ENCODE results near the gene PACSIN2. TPM values are rescaled to one million over a fixed set of nuclear protein-coding genes. Genes with fewer than 3 reads are reported as not detected.

Gene PACSIN2
- total RNA-seq, 1 experiment from 2014 or later = 8.3 TPM

GRCh38 chr22:42983470-42983869, 31.5 kb downstream of the PACSIN2 start:
- Histone ChIP-seq H3K79me2 (ENCODE audit: low read length) (no peaks in the 10 kb centered on the region), H2AFZ (ENCODE audit: low read length) (no peak overlapping the region), H3K4me1 (ENCODE audit: low read length) (no peaks in the 10 kb centered on the region), H3K9me2 (replicated peaks; ENCODE audit: insufficient read depth, low read length) (no peaks in the 10 kb centered on the region), H3K4me3 (ENCODE audit: low read length) (no peak overlapping the region), H3K27ac (ENCODE audit: low read length) (no peak overlapping the region), H3K36me3 (ENCODE audit: insufficient read depth, low read length) (no peaks in the 10 kb centered on the region), H3K9ac (ENCODE audit: low read length) (no peak overlapping the region), H4K20me1 (ENCODE audit: insufficient read depth, low read depth, low read length) (peaks cover 31% of the 10 kb centered on the region), H3K27me3 (ENCODE audit: low read length) (no peaks in the 10 kb centered on the region), H3K9me3 (ENCODE audit: low read length) (no peaks in the 10 kb centered on the region), H3K4me2 (ENCODE audit: low read depth, low read length, poor library complexity, severe bottlenecking) (no peak overlapping the region)
- no peak for DNase-seq

GRCh38 chr22:42979606-42980005, 35.3 kb downstream of the PACSIN2 start:
- no peaks in the 10 kb centered on the region for H3K9me2 ChIP-seq (replicated peaks; ENCODE audit: insufficient read depth, low read length)
- no peak overlapping the region for H2AFZ ChIP-seq (ENCODE audit: low read length)
- no peaks in the 10 kb centered on the region for H3K79me2 ChIP-seq (ENCODE audit: low read length)
- DNase-seq = no peak
- no peak overlapping the region for H3K4me3 ChIP-seq (ENCODE audit: low read length)
- no peak overlapping the region for H3K4me2 ChIP-seq (ENCODE audit: low read depth, low read length, poor library complexity, severe bottlenecking)
- H3K36me3 ChIP-seq (ENCODE audit: insufficient read depth, low read length) = no peaks in the 10 kb centered on the region
- H3K9ac ChIP-seq (ENCODE audit: low read length) = no peak overlapping the region
- H3K4me1 ChIP-seq (ENCODE audit: low read length) = peaks cover 4% of the 10 kb centered on the region; the same call in 1 of the 2 replicates
- H4K20me1 ChIP-seq (ENCODE audit: insufficient read depth, low read depth, low read length) = peaks cover 35% of the 10 kb centered on the region
- H3K27ac ChIP-seq (ENCODE audit: low read length) = no peak overlapping the region
- no peaks in the 10 kb centered on the region for H3K9me3 ChIP-seq (ENCODE audit: low read length)
- no peaks in the 10 kb centered on the region for H3K27me3 ChIP-seq (ENCODE audit: low read length)

GRCh38 chr22:42978453-42979103, 36.4 kb downstream of the PACSIN2 start:
- H3K79me2 ChIP-seq (ENCODE audit: low read length) = no peaks in the 10 kb centered on the region
- H3K4me3 ChIP-seq (ENCODE audit: low read length) = no peak overlapping the region
- DNase-seq = no peak
- H3K36me3 ChIP-seq (ENCODE audit: insufficient read depth, low read length) = no peaks in the 10 kb centered on the region
- H3K27ac ChIP-seq (ENCODE audit: low read length) = no peak overlapping the region
- no peak overlapping the region for H3K4me2 ChIP-seq (ENCODE audit: low read depth, low read length, poor library complexity, severe bottlenecking)
- no peaks in the 10 kb centered on the region for H3K9me3 ChIP-seq (ENCODE audit: low read length)
- H3K27me3 ChIP-seq (ENCODE audit: low read length) = no peaks in the 10 kb centered on the region
- no peak overlapping the region for H3K9ac ChIP-seq (ENCODE audit: low read length)
- no peak overlapping the region for H2AFZ ChIP-seq (ENCODE audit: low read length)
- H4K20me1 ChIP-seq (ENCODE audit: insufficient read depth, low read depth, low read length) = peaks cover 38% of the 10 kb centered on the region
- no peaks in the 10 kb centered on the region for H3K9me2 ChIP-seq (replicated peaks; ENCODE audit: insufficient read depth, low read length)
- H3K4me1 ChIP-seq (ENCODE audit: low read length) = peaks cover 4% of the 10 kb centered on the region; the same call in 1 of the 2 replicates

GRCh38 chr22:42977569-42977968, 37.4 kb downstream of the PACSIN2 start:
- H3K27ac ChIP-seq (ENCODE audit: low read length) = no peak overlapping the region
- H3K9me3 ChIP-seq (ENCODE audit: low read length) = no peaks in the 10 kb centered on the region
- H3K36me3 ChIP-seq (ENCODE audit: insufficient read depth, low read length) = no peaks in the 10 kb centered on the region
- no peak overlapping the region for H3K4me3 ChIP-seq (ENCODE audit: low read length)
- no peaks in the 10 kb centered on the region for H3K9me2 ChIP-seq (replicated peaks; ENCODE audit: insufficient read depth, low read length)
- no peaks in the 10 kb centered on the region for H3K79me2 ChIP-seq (ENCODE audit: low read length)
- no peak overlapping the region for H2AFZ ChIP-seq (ENCODE audit: low read length)
- peaks cover 4% of the 10 kb centered on the region; the same call in 1 of the 2 replicates for H3K4me1 ChIP-seq (ENCODE audit: low read length)
- no peaks in the 10 kb centered on the region for H3K27me3 ChIP-seq (ENCODE audit: low read length)
- DNase-seq = no peak
- no peak overlapping the region for H3K9ac ChIP-seq (ENCODE audit: low read length)
- H4K20me1 ChIP-seq (ENCODE audit: insufficient read depth, low read depth, low read length) = peaks cover 44% of the 10 kb centered on the region
- H3K4me2 ChIP-seq (ENCODE audit: low read depth, low read length, poor library complexity, severe bottlenecking) = no peak overlapping the region

GRCh38 chr22:42976217-42976933, 38.6 kb downstream of the PACSIN2 start:
- no peak overlapping the region for H3K4me3 ChIP-seq (ENCODE audit: low read length)
- peaks cover 44% of the 10 kb centered on the region for H4K20me1 ChIP-seq (ENCODE audit: insufficient read depth, low read depth, low read length)
- no peak overlapping the region for H3K9ac ChIP-seq (ENCODE audit: low read length)
- H3K9me2 ChIP-seq (replicated peaks; ENCODE audit: insufficient read depth, low read length) = no peaks in the 10 kb centered on the region
- H2AFZ ChIP-seq (ENCODE audit: low read length) = no peak overlapping the region
- peaks cover 4% of the 10 kb centered on the region; the same call in 1 of the 2 replicates for H3K4me1 ChIP-seq (ENCODE audit: low read length)
- H3K9me3 ChIP-seq (ENCODE audit: low read length) = no peaks in the 10 kb centered on the region
- no peak for DNase-seq
- H3K27me3 ChIP-seq (ENCODE audit: low read length) = no peaks in the 10 kb centered on the region
- no peaks in the 10 kb centered on the region for H3K36me3 ChIP-seq (ENCODE audit: insufficient read depth, low read length)
- no peak overlapping the region for H3K4me2 ChIP-seq (ENCODE audit: low read depth, low read length, poor library complexity, severe bottlenecking)
- H3K79me2 ChIP-seq (ENCODE audit: low read length) = no peaks in the 10 kb centered on the region
- H3K27ac ChIP-seq (ENCODE audit: low read length) = no peak overlapping the region

- no peaks in the 10 kb centered on the region for H3K9me2 ChIP-seq (replicated peaks; ENCODE audit: insufficient read depth, low read length)
- no peak overlapping the region for H3K27ac ChIP-seq (ENCODE audit: low read length)
- H3K4me3 ChIP-seq (ENCODE audit: low read length) = no peak overlapping the region
- no peak for DNase-seq
- no peaks in the 10 kb centered on the region for H3K27me3 ChIP-seq (ENCODE audit: low read length)
- no peaks in the 10 kb centered on the region for H3K9me3 ChIP-seq (ENCODE audit: low read length)
- H3K9ac ChIP-seq (ENCODE audit: low read length) = no peak overlapping the region
- H3K36me3 ChIP-seq (ENCODE audit: insufficient read depth, low read length) = no peaks in the 10 kb centered on the region
- no peak overlapping the region for H2AFZ ChIP-seq (ENCODE audit: low read length)
- H4K20me1 ChIP-seq (ENCODE audit: insufficient read depth, low read depth, low read length) = peaks cover 48% of the 10 kb centered on the region
- H3K4me1 ChIP-seq (ENCODE audit: low read length) = peaks cover 4% of the 10 kb centered on the region; the same call in 1 of the 2 replicates
- no peaks in the 10 kb centered on the region for H3K79me2 ChIP-seq (ENCODE audit: low read length)
- no peak overlapping the region for H3K4me2 ChIP-seq (ENCODE audit: low read depth, low read length, poor library complexity, severe bottlenecking)
Observed at GRCh38 chr22:42974223-42974622, 40.7 kb downstream of the PACSIN2 start.

GRCh38 chr22:42973536-42973881, 41.4 kb downstream of the PACSIN2 start:
- no peaks in the 10 kb centered on the region for H3K27me3 ChIP-seq (ENCODE audit: low read length)
- H3K27ac ChIP-seq (ENCODE audit: low read length) = no peak overlapping the region
- no peak overlapping the region for H2AFZ ChIP-seq (ENCODE audit: low read length)
- DNase-seq = no peak
- no peak overlapping the region for H3K9ac ChIP-seq (ENCODE audit: low read length)
- H3K9me3 ChIP-seq (ENCODE audit: low read length) = no peaks in the 10 kb centered on the region
- H3K4me3 ChIP-seq (ENCODE audit: low read length) = no peak overlapping the region
- H3K4me1 ChIP-seq (ENCODE audit: low read length) = peaks cover 4% of the 10 kb centered on the region; the same call in 1 of the 2 replicates
- H3K4me2 ChIP-seq (ENCODE audit: low read depth, low read length, poor library complexity, severe bottlenecking) = no peak overlapping the region
- no peaks in the 10 kb centered on the region for H3K9me2 ChIP-seq (replicated peaks; ENCODE audit: insufficient read depth, low read length)
- H3K79me2 ChIP-seq (ENCODE audit: low read length) = no peaks in the 10 kb centered on the region
- H4K20me1 ChIP-seq (ENCODE audit: insufficient read depth, low read depth, low read length) = peaks cover 44% of the 10 kb centered on the region
- no peaks in the 10 kb centered on the region for H3K36me3 ChIP-seq (ENCODE audit: insufficient read depth, low read length)

- no peaks in the 10 kb centered on the region for H3K27me3 ChIP-seq (ENCODE audit: low read length)
- peaks cover 4% of the 10 kb centered on the region; the same call in 1 of the 2 replicates for H3K4me1 ChIP-seq (ENCODE audit: low read length)
- no peak overlapping the region for H3K9ac ChIP-seq (ENCODE audit: low read length)
- no peaks in the 10 kb centered on the region for H3K36me3 ChIP-seq (ENCODE audit: insufficient read depth, low read length)
- no peaks in the 10 kb centered on the region for H3K79me2 ChIP-seq (ENCODE audit: low read length)
- H3K27ac ChIP-seq (ENCODE audit: low read length) = no peak overlapping the region
- no peak overlapping the region for H3K4me3 ChIP-seq (ENCODE audit: low read length)
- H4K20me1 ChIP-seq (ENCODE audit: insufficient read depth, low read depth, low read length) = peaks cover 48% of the 10 kb centered on the region
- DNase-seq = no peak
- H3K9me3 ChIP-seq (ENCODE audit: low read length) = no peaks in the 10 kb centered on the region
- H2AFZ ChIP-seq (ENCODE audit: low read length) = no peak overlapping the region
- no peaks in the 10 kb centered on the region for H3K9me2 ChIP-seq (replicated peaks; ENCODE audit: insufficient read depth, low read length)
- H3K4me2 ChIP-seq (ENCODE audit: low read depth, low read length, poor library complexity, severe bottlenecking) = no peak overlapping the region
Observed at GRCh38 chr22:42972649-42973535, 42.1 kb downstream of the PACSIN2 start.

Data from Karpas-422 (cell line).